ENCODE measurements around the gene TPR. TPM values are rescaled to one million over a fixed set of nuclear protein-coding genes. Genes with fewer than 3 reads are reported as not detected.
"Not testable (repeated sequence)": the region's sequence is repeated elsewhere in the genome, so short reads cannot be mapped to it uniquely, and the experiment has no call there.

TPR gene
- total RNA-seq, 4 donors from 2014 or later, result 81.1 to 138 (median 112) TPM

- Histone ChIP-seq H3K27ac (no peak overlapping the region), H3K4me3 (no peak overlapping the region), H3K36me3 (peaks cover 0 to 90% (median 0%) of the 10 kb centered on the region in 3 donors), H3K4me1 (no peaks in the 10 kb centered on the region), H3K9me3 (no peaks in the 10 kb centered on the region), H3K27me3 (no peaks in the 10 kb centered on the region)
- DNase-seq, result no peak
- no peak for TF ChIP-seq CTCF (IDR thresholded peaks at IDR 0.05)
- no peak for TF ChIP-seq POLR2A (IDR thresholded peaks at IDR 0.05)
Measured at GRCh38 chr1:186391841-186392240, 16.8 kb upstream of the TPR start.

- peaks cover 0 to 94% (median 0%) of the 10 kb centered on the region in 3 donors for H3K36me3 ChIP-seq
Measured at GRCh38 chr1:186390925-186391324, 15.9 kb upstream of the TPR start.

GRCh38 chr1:186386725-186387383, 11.8 kb upstream of the TPR start:
- Histone ChIP-seq H3K9me3 (no peaks in the 10 kb centered on the region), H3K4me3 (no peak overlapping the region), H3K27me3 (no peaks in the 10 kb centered on the region), H3K27ac (no peak overlapping the region), H3K36me3 (peaks cover 0 to 68% (median 0%) of the 10 kb centered on the region in 3 donors), H3K4me1 (no peaks in the 10 kb centered on the region)
- TF ChIP-seq POLR2A (IDR thresholded peaks at IDR 0.05), result no peak
- no peak for TF ChIP-seq CTCF (IDR thresholded peaks at IDR 0.05)
- DNase-seq, result no peak

More at GRCh38 chr1:186390925-186391324, 15.9 kb upstream of the TPR start:
- H3K9me3 ChIP-seq, result no peaks in the 10 kb centered on the region
- no peaks in the 10 kb centered on the region for H3K27me3 ChIP-seq
- H3K4me1 ChIP-seq, result no peaks in the 10 kb centered on the region
- H3K27ac ChIP-seq, result no peak overlapping the region
- TF ChIP-seq POLR2A (IDR thresholded peaks at IDR 0.05) (no peak), CTCF (IDR thresholded peaks at IDR 0.05) (no peak)
- no peak for DNase-seq
- H3K4me3 ChIP-seq, result no peak overlapping the region

GRCh38 chr1:186375929-186376319, 871 bp upstream of the TPR start:
- Histone ChIP-seq H3K36me3 (peaks cover 0 to 23% (median 0%) of the 10 kb centered on the region in 3 donors), H3K9me3 (no peaks in the 10 kb centered on the region), H3K4me1 (peaks cover 0 to 24% (median 0%) of the 10 kb centered on the region in 4 donors), H3K27me3 (no peaks in the 10 kb centered on the region), H3K4me3 (peak overlapping the region; percentile 77 to 93 (median 85)), H3K27ac (peak overlapping the region; percentile 90 to 96 (median 94))
- no peak for TF ChIP-seq POLR2A (IDR thresholded peaks at IDR 0.05)
- no peak for TF ChIP-seq CTCF (IDR thresholded peaks at IDR 0.05)
- peak in 1 of 3 donors; percentile 30 for DNase-seq

- peak in 1 of 3 donors; percentile 50 for DNase-seq
- Histone ChIP-seq H3K27ac (peak overlapping the region; percentile 90 to 96 (median 94)), H3K27me3 (no peaks in the 10 kb centered on the region), H3K9me3 (no peaks in the 10 kb centered on the region), H3K36me3 (peaks cover 0 to 21% (median 0%) of the 10 kb centered on the region in 3 donors), H3K4me1 (peaks cover 0 to 24% (median 0%) of the 10 kb centered on the region in 4 donors), H3K4me3 (peak overlapping the region; percentile 77 to 93 (median 85))
- no peak for TF ChIP-seq CTCF (IDR thresholded peaks at IDR 0.05)
- no peak for TF ChIP-seq POLR2A (IDR thresholded peaks at IDR 0.05)
Measured at GRCh38 chr1:186374303-186375151, 526 bp downstream of the TPR start.

GRCh38 chr1:186347837-186348691, 27.0 kb downstream of the TPR start:
- H3K36me3 ChIP-seq, result peaks cover 0 to 95% (median 7%) of the 10 kb centered on the region in 3 donors
- DNase-seq, result peak in 1 of 3 donors; percentile 56
- H3K9me3 ChIP-seq, H3K4me1 ChIP-seq, H3K27me3 ChIP-seq, H3K4me3 ChIP-seq: not testable (repeated sequence)
- H3K27ac ChIP-seq, result peak overlapping the region in 1 of 4 donors; percentile 22
